Measurements from ENCODE around the gene SDK2. TPM values are rescaled to one million over a fixed set of nuclear protein-coding genes. Genes with fewer than 3 reads are reported as not detected.

The SDK2 gene
- total RNA-seq, 4 donors from 2014 or later: 1.4 to 6.8 (median 3.3) TPM

GRCh38 chr17:73610331-73610911 lies 33.8 kb downstream of the SDK2 start:
- no peaks in the 10 kb centered on the region for H3K9me3 ChIP-seq
- no peaks in the 10 kb centered on the region for H3K36me3 ChIP-seq
- peaks cover 7% of the 10 kb centered on the region for H3K4me1 ChIP-seq
- H3K27me3 ChIP-seq: peaks cover 37% of the 10 kb centered on the region
- no peak overlapping the region for H3K4me3 ChIP-seq
- TF ChIP-seq POLR2A (IDR thresholded peaks at IDR 0.05): no peak
- no peak for TF ChIP-seq POLR2AphosphoS5 (IDR thresholded peaks at IDR 0.05)
- TF ChIP-seq CTCF (IDR thresholded peaks at IDR 0.05): no peak
- no peak for TF ChIP-seq EP300 (IDR thresholded peaks at IDR 0.05)
- no peak for DNase-seq (ENCODE audit: low spot score in 2 of 2)
- no peak overlapping the region for H3K27ac ChIP-seq
- WGBS: 88% methylated on average over 7 of the region's 7 CpGs

GRCh38 chr17:73609758-73610157 lies 34.5 kb downstream of the SDK2 start:
- TF ChIP-seq CTCF (IDR thresholded peaks at IDR 0.05) (no peak), POLR2AphosphoS5 (IDR thresholded peaks at IDR 0.05) (no peak), EP300 (IDR thresholded peaks at IDR 0.05) (no peak), POLR2A (IDR thresholded peaks at IDR 0.05) (no peak)
- no peaks in the 10 kb centered on the region for H3K9me3 ChIP-seq
- peaks cover 7% of the 10 kb centered on the region for H3K4me1 ChIP-seq
- peaks cover 37% of the 10 kb centered on the region for H3K27me3 ChIP-seq
- no peak overlapping the region for H3K27ac ChIP-seq
- 88% methylated on average over 7 of the region's 7 CpGs for WGBS
- no peaks in the 10 kb centered on the region for H3K36me3 ChIP-seq
- H3K4me3 ChIP-seq: no peak overlapping the region
- DNase-seq (ENCODE audit: low spot score in 2 of 2): no peak

GRCh38 chr17:73609060-73609459 lies 35.2 kb downstream of the SDK2 start:
- 87% methylated on average over 5 of the region's 5 CpGs for WGBS
- H3K9me3 ChIP-seq: no peaks in the 10 kb centered on the region
- H3K27me3 ChIP-seq: peaks cover 36% of the 10 kb centered on the region
- peaks cover 5% of the 10 kb centered on the region for H3K4me1 ChIP-seq
- no peak for DNase-seq (ENCODE audit: low spot score in 2 of 2)
- H3K36me3 ChIP-seq: no peaks in the 10 kb centered on the region
- TF ChIP-seq CTCF (IDR thresholded peaks at IDR 0.05) (no peak), POLR2A (IDR thresholded peaks at IDR 0.05) (no peak), EP300 (IDR thresholded peaks at IDR 0.05) (no peak), POLR2AphosphoS5 (IDR thresholded peaks at IDR 0.05) (no peak)
- no peak overlapping the region for H3K27ac ChIP-seq
- H3K4me3 ChIP-seq: no peak overlapping the region

- H3K36me3 ChIP-seq: no peaks in the 10 kb centered on the region
- H3K27ac ChIP-seq: no peak overlapping the region
- H3K4me3 ChIP-seq: no peak overlapping the region
- TF ChIP-seq EP300 (IDR thresholded peaks at IDR 0.05): no peak
- no peak for TF ChIP-seq POLR2A (IDR thresholded peaks at IDR 0.05)
- no peak for TF ChIP-seq POLR2AphosphoS5 (IDR thresholded peaks at IDR 0.05)
- TF ChIP-seq CTCF (IDR thresholded peaks at IDR 0.05): no peak
- WGBS: 92% methylated on average over 8 of the region's 8 CpGs
- H3K9me3 ChIP-seq: no peaks in the 10 kb centered on the region
- DNase-seq (ENCODE audit: low spot score in 2 of 2): no peak
- H3K27me3 ChIP-seq: peaks cover 19% of the 10 kb centered on the region
- no peaks in the 10 kb centered on the region for H3K4me1 ChIP-seq
Measured at GRCh38 chr17:73605444-73605843, 38.8 kb downstream of the SDK2 start.

- TF ChIP-seq CTCF (IDR thresholded peaks at IDR 0.05): no peak
- no peak for TF ChIP-seq EP300 (IDR thresholded peaks at IDR 0.05)
- no peak for TF ChIP-seq POLR2A (IDR thresholded peaks at IDR 0.05)
- TF ChIP-seq POLR2AphosphoS5 (IDR thresholded peaks at IDR 0.05): no peak
- WGBS: 94% methylated on average over 7 of the region's 7 CpGs
Measured at GRCh38 chr17:73604476-73604875, 39.8 kb downstream of the SDK2 start.

More at GRCh38 chr17:73604476-73604875, 39.8 kb downstream of the SDK2 start:
- H3K36me3 ChIP-seq: no peaks in the 10 kb centered on the region
- no peaks in the 10 kb centered on the region for H3K4me1 ChIP-seq
- H3K27me3 ChIP-seq: peaks cover 13% of the 10 kb centered on the region
- no peak overlapping the region for H3K4me3 ChIP-seq
- DNase-seq (ENCODE audit: low spot score in 2 of 2): no peak
- H3K9me3 ChIP-seq: no peaks in the 10 kb centered on the region
- H3K27ac ChIP-seq: no peak overlapping the region
